ENCODE results near the gene DKK3. TPM values are rescaled to one million over a fixed set of nuclear protein-coding genes. Genes with fewer than 3 reads are reported as not detected.

The DKK3 gene
- total RNA-seq, 1 experiment from 2014 or later = 156 TPM

GRCh38 chr11:11948242-11948947, 60.0 kb downstream of the DKK3 start:
- CTCF ChIA-PET = interaction anchor here (1.1 to 2.2 kb wide), 2 partner anchors 18 to 96 kb away, joined by 3 to 5 read pairs; no protein-coding TSS in a partner anchor
- Histone ChIP-seq H3K4me3 (ENCODE audit: low read depth, low read length) (no peak overlapping the region), H3K4me1 (no peaks in the 10 kb centered on the region), H3K27me3 (replicated peaks; ENCODE audit: control insufficient read depth, insufficient read depth, low read length) (no peaks in the 10 kb centered on the region), H3K9me3 (no peaks in the 10 kb centered on the region), H3K36me3 (ENCODE audit: control insufficient read depth, insufficient read depth, low read length) (peaks cover 1% of the 10 kb centered on the region; the same call in 1 of the 2 replicates)
- Mint-ChIP-seq H3K27me3 (ENCODE audit: insufficient read depth, unreplicated experiment) (no peaks in the 10 kb centered on the region), H3K9me3 (ENCODE audit: unreplicated experiment) (no peaks in the 10 kb centered on the region), H3K36me3 (ENCODE audit: insufficient read depth, unreplicated experiment) (peaks cover 65% of the 10 kb centered on the region), H3K27ac (ENCODE audit: unreplicated experiment) (no peak overlapping the region), H3K4me1 (ENCODE audit: low read depth, unreplicated experiment) (peaks cover 7% of the 10 kb centered on the region), H3K4me3 (ENCODE audit: unreplicated experiment) (no peak overlapping the region)
- BruUV-seq (replicated peaks) = no TSS peak
- TF ChIP-seq, protein P1, sequence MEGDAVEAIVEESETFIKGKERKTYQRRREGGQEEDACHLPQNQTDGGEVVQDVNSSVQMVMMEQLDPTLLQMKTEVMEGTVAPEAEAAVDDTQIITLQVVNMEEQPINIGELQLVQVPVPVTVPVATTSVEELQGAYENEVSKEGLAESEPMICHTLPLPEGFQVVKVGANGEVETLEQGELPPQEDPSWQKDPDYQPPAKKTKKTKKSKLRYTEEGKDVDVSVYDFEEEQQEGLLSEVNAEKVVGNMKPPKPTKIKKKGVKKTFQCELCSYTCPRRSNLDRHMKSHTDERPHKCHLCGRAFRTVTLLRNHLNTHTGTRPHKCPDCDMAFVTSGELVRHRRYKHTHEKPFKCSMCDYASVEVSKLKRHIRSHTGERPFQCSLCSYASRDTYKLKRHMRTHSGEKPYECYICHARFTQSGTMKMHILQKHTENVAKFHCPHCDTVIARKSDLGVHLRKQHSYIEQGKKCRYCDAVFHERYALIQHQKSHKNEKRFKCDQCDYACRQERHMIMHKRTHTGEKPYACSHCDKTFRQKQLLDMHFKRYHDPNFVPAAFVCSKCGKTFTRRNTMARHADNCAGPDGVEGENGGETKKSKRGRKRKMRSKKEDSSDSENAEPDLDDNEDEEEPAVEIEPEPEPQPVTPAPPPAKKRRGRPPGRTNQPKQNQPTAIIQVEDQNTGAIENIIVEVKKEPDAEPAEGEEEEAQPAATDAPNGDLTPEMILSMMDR (IDR thresholded peaks at IDR 0.05; ENCODE audit: insufficient read depth in 1 of 2, low read depth in 1 of 2, low read length in 1 of 2, severe bottlenecking in 1 of 2, unreplicated experiment in 1 of 2) = no peak
- no peak for DNase-seq
- intact Hi-C loops (cut with micrococcal nuclease; ENCODE audit: unreplicated experiment) = no loop called here
- POLR2A ChIA-PET = no interaction called here

DNA sequence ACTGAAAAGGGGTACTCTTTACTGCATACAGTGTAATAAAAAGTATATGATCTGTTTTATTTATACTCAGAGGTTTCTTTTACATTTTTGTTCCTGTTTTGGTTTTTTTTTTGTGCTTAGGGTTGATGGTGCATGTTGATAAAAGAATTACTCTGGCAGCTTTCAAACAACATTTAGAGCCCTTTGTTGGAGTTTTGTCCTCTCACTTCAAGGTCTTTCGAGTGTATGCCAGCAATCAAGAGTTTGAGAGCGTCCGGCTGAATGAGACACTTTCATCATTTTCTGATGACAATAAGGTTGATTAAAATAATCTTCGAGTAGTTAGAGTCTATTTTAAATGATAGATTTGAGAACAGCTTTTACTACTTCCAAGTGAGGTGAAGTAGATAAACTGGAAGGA, 60.6 kb downstream of the DKK3 start:
- ChIA-PET POLR2A (no interaction called here), CTCF (interaction anchor here (1.1 to 2.2 kb wide), 3 partner anchors 19 to 149 kb away, joined by 3 to 5 read pairs (median 3); no protein-coding TSS in a partner anchor)

DNA sequence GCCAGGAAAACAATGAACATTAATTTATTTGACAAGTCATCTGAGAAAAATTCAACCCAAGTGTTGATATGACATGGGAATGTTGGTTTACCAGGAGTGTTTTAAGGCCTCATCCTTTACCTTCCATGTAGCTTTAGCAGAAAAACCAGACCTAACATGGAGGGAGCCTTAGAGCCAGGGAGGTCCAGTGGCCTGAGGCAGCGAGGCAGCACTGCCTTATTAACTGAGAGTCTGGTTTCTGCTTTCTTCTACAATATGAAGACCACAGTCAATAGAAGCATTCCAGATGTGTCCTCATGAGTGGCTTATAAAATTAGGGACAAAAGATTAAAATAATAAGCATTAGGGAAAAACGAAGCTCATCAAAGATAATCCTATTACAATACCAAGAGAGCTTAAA, 61.5 kb downstream of the DKK3 start:
- Mint-ChIP-seq H3K36me3 (ENCODE audit: insufficient read depth, unreplicated experiment) (peaks cover 63% of the 10 kb centered on the region), H3K4me3 (ENCODE audit: unreplicated experiment) (no peak overlapping the region), H3K4me1 (ENCODE audit: low read depth, unreplicated experiment) (peaks cover 7% of the 10 kb centered on the region), H3K27me3 (ENCODE audit: insufficient read depth, unreplicated experiment) (no peaks in the 10 kb centered on the region), H3K27ac (ENCODE audit: unreplicated experiment) (no peak overlapping the region), H3K9me3 (ENCODE audit: unreplicated experiment) (no peaks in the 10 kb centered on the region)
- Histone ChIP-seq H3K36me3 (ENCODE audit: control insufficient read depth, insufficient read depth, low read length) (peaks cover 1% of the 10 kb centered on the region; the same call in 1 of the 2 replicates), H3K4me1 (no peaks in the 10 kb centered on the region), H3K9me3 (no peaks in the 10 kb centered on the region), H3K4me3 (ENCODE audit: low read depth, low read length) (no peak overlapping the region), H3K27me3 (replicated peaks; ENCODE audit: control insufficient read depth, insufficient read depth, low read length) (no peaks in the 10 kb centered on the region)
- POLR2A ChIA-PET = no interaction called here
- BruUV-seq (replicated peaks) = no TSS peak
- DNase-seq = no peak
- TF ChIP-seq, protein P1 (IDR thresholded peaks at IDR 0.05; ENCODE audit: insufficient read depth in 1 of 2, low read depth in 1 of 2, low read length in 1 of 2, severe bottlenecking in 1 of 2, unreplicated experiment in 1 of 2) = no peak
- CTCF ChIA-PET = interaction anchor here (1.3 to 2.2 kb wide), 2 partner anchors 97 to 148 kb away, joined by 3 to 5 read pairs; no protein-coding TSS in a partner anchor
- intact Hi-C loops (cut with micrococcal nuclease; ENCODE audit: unreplicated experiment) = no loop called here

More for the DNA sequence above, 60.6 kb downstream of the DKK3 start:
- H3K27me3 Mint-ChIP-seq (ENCODE audit: insufficient read depth, unreplicated experiment) = no peaks in the 10 kb centered on the region
- Histone ChIP-seq H3K4me1 (no peaks in the 10 kb centered on the region), H3K4me3 (ENCODE audit: low read depth, low read length) (no peak overlapping the region), H3K27me3 (replicated peaks; ENCODE audit: control insufficient read depth, insufficient read depth, low read length) (no peaks in the 10 kb centered on the region), H3K9me3 (no peaks in the 10 kb centered on the region), H3K36me3 (ENCODE audit: control insufficient read depth, insufficient read depth, low read length) (peaks cover 1% of the 10 kb centered on the region; the same call in 1 of the 2 replicates)
- peaks cover 7% of the 10 kb centered on the region for H3K4me1 Mint-ChIP-seq (ENCODE audit: low read depth, unreplicated experiment)
- H3K27ac Mint-ChIP-seq (ENCODE audit: unreplicated experiment) = no peak overlapping the region
- no peak for DNase-seq
- TF ChIP-seq, protein P1 (IDR thresholded peaks at IDR 0.05; ENCODE audit: insufficient read depth in 1 of 2, low read depth in 1 of 2, low read length in 1 of 2, severe bottlenecking in 1 of 2, unreplicated experiment in 1 of 2) = no peak
- BruUV-seq (replicated peaks) = no TSS peak
- no peaks in the 10 kb centered on the region for H3K9me3 Mint-ChIP-seq (ENCODE audit: unreplicated experiment)
- peaks cover 65% of the 10 kb centered on the region for H3K36me3 Mint-ChIP-seq (ENCODE audit: insufficient read depth, unreplicated experiment)
- H3K4me3 Mint-ChIP-seq (ENCODE audit: unreplicated experiment) = no peak overlapping the region
- intact Hi-C loops (cut with micrococcal nuclease; ENCODE audit: unreplicated experiment) = no loop called here
